Measurements from ENCODE around the gene CFAP20DC. TPM values are rescaled to one million over a fixed set of nuclear protein-coding genes. Genes with fewer than 3 reads are reported as not detected.
"Not testable (repeated sequence)": the region's sequence is repeated elsewhere in the genome, so short reads cannot be mapped to it uniquely, and the experiment has no call there.

CFAP20DC gene
- total RNA-seq, 1 experiment from 2014 or later: 2.9 TPM

GRCh38 chr3:58806551-58807244 lies 243.1 kb downstream of the CFAP20DC start:
- BruUV-seq (replicated peaks); DNase-seq (ENCODE audit: low read depth, low spot score); H3K9me2 ChIP-seq (ENCODE audit: insufficient read depth); H3K4me3 ChIP-seq (replicated peaks in 1 of 2; ENCODE audit: low read depth in 1 of 2, low read length in 2 of 2); H3K36me3 ChIP-seq (ENCODE audit: control insufficient read depth in 1 of 2, insufficient read depth in 2 of 2, low read length in 2 of 2); ATAC-seq; intact Hi-C loops (cut with micrococcal nuclease); H3K4me1 ChIP-seq (ENCODE audit: control insufficient read depth in 1 of 2, insufficient read depth in 2 of 2, low read length in 2 of 2); CTCF ChIA-PET; H4K20me1 ChIP-seq (ENCODE audit: insufficient read depth); H2AFZ ChIP-seq (ENCODE audit: low read depth, low read length, poor library complexity, severe bottlenecking); H3K4me2 ChIP-seq (ENCODE audit: low read length); POLR2A ChIA-PET; RAD21 ChIA-PET (ENCODE audit: low non-redundant PET in 1 of 2, low total read pairs in 2 of 2, uncharacterized antibody in 2 of 2, unreplicated experiment in 2 of 2); H3K27ac ChIP-seq (ENCODE audit: low read depth, low read length); H3K9ac ChIP-seq (ENCODE audit: low read length); H3K27me3 ChIP-seq (ENCODE audit: insufficient read depth, low read length); H3K9me3 ChIP-seq (ENCODE audit: control insufficient read depth in 1 of 2, insufficient read depth in 1 of 2, low read depth in 1 of 2, low read length in 2 of 2); H3K79me2 ChIP-seq (ENCODE audit: insufficient read depth, low read length): not testable (repeated sequence)

GRCh38 chr3:58804914-58805313 lies 244.9 kb downstream of the CFAP20DC start:
- no peak overlapping the region for H3K4me3 ChIP-seq (replicated peaks in 1 of 2; ENCODE audit: low read depth in 1 of 2, low read length in 2 of 2)
- no peaks in the 10 kb centered on the region for H3K27me3 ChIP-seq (ENCODE audit: insufficient read depth, low read length)
- no peak overlapping the region for H3K4me2 ChIP-seq (ENCODE audit: low read length)
- no peaks in the 10 kb centered on the region for H3K79me2 ChIP-seq (ENCODE audit: insufficient read depth, low read length)
- no peaks in the 10 kb centered on the region for H3K36me3 ChIP-seq (ENCODE audit: control insufficient read depth in 1 of 2, insufficient read depth in 2 of 2, low read length in 2 of 2)
- intact Hi-C loops (cut with micrococcal nuclease): no loop called here
- no peaks in the 10 kb centered on the region for H4K20me1 ChIP-seq (ENCODE audit: insufficient read depth)
- H3K4me1 ChIP-seq (ENCODE audit: control insufficient read depth in 1 of 2, insufficient read depth in 2 of 2, low read length in 2 of 2): no peaks in the 10 kb centered on the region
- H2AFZ ChIP-seq (ENCODE audit: low read depth, low read length, poor library complexity, severe bottlenecking): no peak overlapping the region
- DNase-seq (ENCODE audit: low read depth, low spot score): no peak
- TF ChIP-seq MAX (IDR thresholded peaks at IDR 0.05): no peak
- no peak for TF ChIP-seq SRF (IDR thresholded peaks at IDR 0.05; ENCODE audit: low read depth)
- TF ChIP-seq EGR1 (IDR thresholded peaks at IDR 0.05; ENCODE audit: low read depth): no peak
- no peak for TF ChIP-seq CTCF (IDR thresholded peaks at IDR 0.05 in 2 of 3, conservative IDR thresholded peaks at IDR 0.05 in 1 of 3; ENCODE audit: borderline replicate concordance in 1 of 3, insufficient read depth in 1 of 3, low read depth in 2 of 3, low read length in 2 of 3)
- no peak for TF ChIP-seq POLR2A (IDR thresholded peaks at IDR 0.05; ENCODE audit: borderline replicate concordance, extremely low read depth, insufficient read depth, insufficient read length)
- TF ChIP-seq REST (IDR thresholded peaks at IDR 0.05; ENCODE audit: low read depth): no peak
- TF ChIP-seq EZH2 (IDR thresholded peaks at IDR 0.05): no peak
- H3K9me2 ChIP-seq (ENCODE audit: insufficient read depth): no peaks in the 10 kb centered on the region
- CTCF ChIA-PET: no interaction called here
- no peak overlapping the region for H3K27ac ChIP-seq (ENCODE audit: low read depth, low read length)
- BruUV-seq (replicated peaks): no TSS peak
- no peaks in the 10 kb centered on the region for H3K9me3 ChIP-seq (ENCODE audit: control insufficient read depth in 1 of 2, insufficient read depth in 1 of 2, low read depth in 1 of 2, low read length in 2 of 2)
- RAD21 ChIA-PET (ENCODE audit: low non-redundant PET in 1 of 2, low total read pairs in 2 of 2, uncharacterized antibody in 2 of 2, unreplicated experiment in 2 of 2): no interaction called here
- no peak overlapping the region for H3K9ac ChIP-seq (ENCODE audit: low read length)
- ATAC-seq: no peak
- POLR2A ChIA-PET: no interaction called here

Data from HCT116 (cell line).